Transverse colon (tissue), 4 donors: ENCODE measurements around the gene ARAP3. TPM values are rescaled to one million over a fixed set of nuclear protein-coding genes. Genes with fewer than 3 reads are reported as not detected.
"Not testable (repeated sequence)": the region's sequence is repeated elsewhere in the genome, so short reads cannot be mapped to it uniquely, and the experiment has no call there.

ENCODE experiments used
- DNase-seq: peaks from one replicate; pipeline ENCODE4 v3.0.0-alpha.2; 2019
- H3K27ac ChIP-seq, 4 donors: fragments of 200-600 bp; sonication (generic); 2 replicates each; pipeline ENCODE4 v1.5.1; 2016 to 2018; ENCODE audit warnings: inconsistent platforms in 4 of 4
- H3K27me3 ChIP-seq: fragments of 200-600 bp; sonication (generic); 2 replicates; pipeline ENCODE4 v1.5.1; 2017; ENCODE audit warnings: inconsistent platforms
- H3K36me3 ChIP-seq, 4 donors: fragments of 200-600 bp; sonication (generic); 2 replicates each; pipeline ENCODE4 v1.5.1; 2017 to 2019; ENCODE audit warnings: inconsistent platforms in 4 of 4
- H3K4me1 ChIP-seq, 4 donors: fragments of 200-600 bp; sonication (generic); 2 replicates each; pipeline ENCODE4 v1.5.1; 2017 to 2020; ENCODE audit warnings: inconsistent platforms in 4 of 4
- H3K4me3 ChIP-seq, 4 donors: fragments of 200-600 bp; sonication (generic); 1 replicate in 1 of 4; 2 replicates in 3 of 4; pipeline versions ENCODE4 v1.5.1 to v1.6.1; 2017 to 2019; ENCODE audit warnings: inconsistent platforms in 4 of 4
- H3K9me3 ChIP-seq, 2 donors: fragments of 200-600 bp; sonication (generic); 2 replicates each; pipeline ENCODE4 v1.5.1; 2017 to 2019; ENCODE audit warnings: inconsistent platforms in 2 of 2
- EP300 ChIP-seq: sonication (generic); formaldehyde crosslinking; IDR thresholded peaks from one replicate; pipeline ENCODE4 v1.6.1; 2017; ENCODE audit warnings: antibody characterized with exemption, low read depth
- POLR2A ChIP-seq: fragments of 450-650 bp; IDR thresholded peaks from one replicate; pipeline ENCODE4 v1.6.1; 2016; ENCODE audit warnings: antibody characterized with exemption, mild to moderate bottlenecking, moderate library complexity
- POLR2AphosphoS5 ChIP-seq, 3 donors: sonication (generic); formaldehyde crosslinking; IDR thresholded peaks; one replicate each; pipeline ENCODE4 v1.6.1; 2016; ENCODE audit warnings: antibody characterized with exemption in 3 of 3
- WGBS, 2 donors: methylation state at CpG; one replicate each; pipeline ENCODE4 v1.1.5; 2018; ENCODE audit warnings: low coverage in 1 of 2; 5-methylcytosine and 5-hydroxymethylcytosine counted together
- in situ Hi-C, 4 donors: fragments of 200-750 bp; cut with MboI; loops; one replicate each; pipeline versions ENCODE4 v1.15.0 to v1.15.1; 2017; ENCODE audit warnings: low sequenced_read_pairs in 3 of 4, low pct_ligation_motif_present in 1 of 4, low pct_unique_long_range_greater_than_20kb in 1 of 4
- intact Hi-C: fragments of 100-400 bp; cut with DNase I; formaldehyde crosslinking; loops from one replicate; pipeline ENCODE4 v1.15.1; 2023; ENCODE audit warnings: low total_unique reads
- total RNA-seq, 4 donors: library from RNA; depleted of rRNA; stranded (reverse); fragments of >200 nt; gene quantifications; one replicate each; pipeline ENCODE4 v1.1.0, GENCODE V29; 2016
- TF ChIP-seq, protein P1 (sequence below), 5 experiments: fragments of 200-600 bp in 3 of 5; fragments of 450-650 bp in 2 of 5; sonication (generic) in 3 of 5; IDR thresholded peaks; 1 replicate in 2 of 5; 2 replicates in 3 of 5; pipeline ENCODE4 v1.5.1; 2016 to 2017; ENCODE audit warnings: antibody characterized with exemption in 5 of 5, inconsistent platforms in 3 of 5, mild to moderate bottlenecking in 2 of 5, moderate library complexity in 1 of 5

Gene ARAP3
- total RNA-seq, 4 donors from 2014 or later: 1.1 to 4.0 (median 3.3) TPM

- Histone ChIP-seq H3K4me1 (peaks cover 9 to 43% (median 23%) of the 10 kb centered on the region in 4 donors), H3K9me3 (no peaks in the 10 kb centered on the region), H3K27me3 (no peaks in the 10 kb centered on the region), H3K27ac (peak overlapping the region; percentile 94 to 99 (median 96)), H3K36me3 (peaks cover 0 to 13% (median 2%) of the 10 kb centered on the region in 4 donors), H3K4me3 (peak overlapping the region in 3 of 4 donors; percentile 91 to 100 (median 92))
- in situ Hi-C loops (no loop called here), intact Hi-C loops (no loop called here)
- TF ChIP-seq EP300 (no peak), POLR2A (no peak), POLR2AphosphoS5 (IDR thresholded peaks at IDR 0.05) (no peak)
- TF ChIP-seq, protein P1, sequence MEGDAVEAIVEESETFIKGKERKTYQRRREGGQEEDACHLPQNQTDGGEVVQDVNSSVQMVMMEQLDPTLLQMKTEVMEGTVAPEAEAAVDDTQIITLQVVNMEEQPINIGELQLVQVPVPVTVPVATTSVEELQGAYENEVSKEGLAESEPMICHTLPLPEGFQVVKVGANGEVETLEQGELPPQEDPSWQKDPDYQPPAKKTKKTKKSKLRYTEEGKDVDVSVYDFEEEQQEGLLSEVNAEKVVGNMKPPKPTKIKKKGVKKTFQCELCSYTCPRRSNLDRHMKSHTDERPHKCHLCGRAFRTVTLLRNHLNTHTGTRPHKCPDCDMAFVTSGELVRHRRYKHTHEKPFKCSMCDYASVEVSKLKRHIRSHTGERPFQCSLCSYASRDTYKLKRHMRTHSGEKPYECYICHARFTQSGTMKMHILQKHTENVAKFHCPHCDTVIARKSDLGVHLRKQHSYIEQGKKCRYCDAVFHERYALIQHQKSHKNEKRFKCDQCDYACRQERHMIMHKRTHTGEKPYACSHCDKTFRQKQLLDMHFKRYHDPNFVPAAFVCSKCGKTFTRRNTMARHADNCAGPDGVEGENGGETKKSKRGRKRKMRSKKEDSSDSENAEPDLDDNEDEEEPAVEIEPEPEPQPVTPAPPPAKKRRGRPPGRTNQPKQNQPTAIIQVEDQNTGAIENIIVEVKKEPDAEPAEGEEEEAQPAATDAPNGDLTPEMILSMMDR (IDR thresholded peaks at IDR 0.05): no peak
- 35 to 41% methylated on average over 2 of the region's 2 CpGs for WGBS, 2 donors
- DNase-seq: no peak
These were observed 64.9 kb downstream of the ARAP3 start for GRCh38 chr5:141617128-141617527.

GRCh38 chr5:141615991-141616720, 65.9 kb downstream of the ARAP3 start:
- Histone ChIP-seq H3K4me1 (peaks cover 9 to 43% (median 23%) of the 10 kb centered on the region in 4 donors), H3K4me3 (no peak overlapping the region), H3K9me3 (no peaks in the 10 kb centered on the region), H3K36me3 (peaks cover 0 to 3% (median 0%) of the 10 kb centered on the region in 4 donors), H3K27me3 (no peaks in the 10 kb centered on the region), H3K27ac (peak overlapping the region in 3 of 4 donors; percentile 15 to 96 (median 25))
- no peak for TF ChIP-seq EP300
- TF ChIP-seq POLR2A: no peak
- TF ChIP-seq, protein P1 (IDR thresholded peaks at IDR 0.05): no peak
- no peak for TF ChIP-seq POLR2AphosphoS5 (IDR thresholded peaks at IDR 0.05)
- WGBS, 2 donors: 67 to 77% methylated on average over 4 to 9 of the region's 9 CpGs
- intact Hi-C loops: no loop called here
- DNase-seq: no peak
- in situ Hi-C loops: no loop called here

- H3K4me1 ChIP-seq: peaks cover 5 to 51% (median 19%) of the 10 kb centered on the region in 4 donors
- no peaks in the 10 kb centered on the region for H3K36me3 ChIP-seq
- TF ChIP-seq POLR2A: no peak
- no peak for TF ChIP-seq POLR2AphosphoS5 (IDR thresholded peaks at IDR 0.05)
- TF ChIP-seq, protein P1 (IDR thresholded peaks at IDR 0.05): no peak
- TF ChIP-seq EP300: no peak
- in situ Hi-C loops: no loop called here
- H3K27me3 ChIP-seq: no peaks in the 10 kb centered on the region
- no peak for DNase-seq
- H3K27ac ChIP-seq: no peak overlapping the region
- intact Hi-C loops: no loop called here
- no peak overlapping the region for H3K4me3 ChIP-seq
- no peaks in the 10 kb centered on the region for H3K9me3 ChIP-seq
These were observed 68.7 kb downstream of the ARAP3 start for GRCh38 chr5:141613344-141613743.

DNA sequence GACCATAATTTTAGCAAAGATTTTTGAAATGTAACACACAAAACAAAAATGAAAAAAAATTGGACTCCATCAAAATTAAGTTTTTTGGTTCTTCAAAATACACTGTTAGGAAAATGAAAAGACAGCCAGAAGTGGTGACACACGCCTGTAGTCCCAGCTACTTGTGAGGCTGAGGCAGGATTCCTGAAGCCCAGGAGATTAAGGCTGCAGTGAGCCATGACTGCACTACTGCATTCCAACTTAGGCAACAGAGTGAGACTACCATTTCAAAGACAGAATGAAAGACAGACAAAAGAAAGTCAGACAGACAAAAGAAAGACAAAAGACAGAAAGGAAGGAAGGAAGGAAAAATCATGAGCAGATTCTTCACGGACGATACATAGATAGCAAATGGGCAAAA, 70.7 kb downstream of the ARAP3 start:
- in situ Hi-C loops: no loop called here

DNA sequence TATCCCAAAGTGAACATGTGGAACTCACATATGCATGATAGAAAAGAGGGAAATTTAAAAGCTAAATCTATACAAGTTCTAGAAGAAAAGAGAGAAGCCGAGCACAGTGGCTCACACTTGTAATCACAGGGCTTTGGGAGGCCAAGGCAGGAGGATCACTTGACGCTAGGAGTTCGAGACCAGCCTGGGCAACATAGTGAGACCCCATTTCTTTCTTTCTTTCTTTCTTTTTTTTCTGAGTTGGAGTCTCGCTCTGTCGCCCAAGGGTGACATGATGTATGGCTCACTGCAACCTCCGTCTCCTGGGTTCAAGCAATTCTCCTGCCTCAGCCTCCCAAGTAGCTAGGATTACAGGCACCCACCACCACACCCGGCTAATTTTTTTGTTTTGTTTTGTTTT, 72.1 kb downstream of the ARAP3 start:
- intact Hi-C loops, H3K27me3 ChIP-seq, H3K36me3 ChIP-seq, H3K9me3 ChIP-seq, H3K4me3 ChIP-seq, in situ Hi-C loops, DNase-seq, H3K27ac ChIP-seq: not testable (repeated sequence)
- WGBS, 2 donors: 96 to 97% methylated on average over 6 to 7 of the region's 7 CpGs
- peaks cover 0 to 46% (median 3%) of the 10 kb centered on the region in 4 donors for H3K4me1 ChIP-seq

More for the DNA sequence above, 70.7 kb downstream of the ARAP3 start:
- Histone ChIP-seq H3K4me3 (no peak overlapping the region), H3K9me3 (no peaks in the 10 kb centered on the region), H3K4me1 (peaks cover 0 to 41% (median 2%) of the 10 kb centered on the region in 4 donors), H3K36me3 (no peaks in the 10 kb centered on the region), H3K27me3 (no peaks in the 10 kb centered on the region), H3K27ac (no peak overlapping the region)
- DNase-seq: no peak
- TF ChIP-seq, protein P1 (IDR thresholded peaks at IDR 0.05): no peak
- TF ChIP-seq POLR2A: no peak
- TF ChIP-seq EP300: no peak
- no peak for TF ChIP-seq POLR2AphosphoS5 (IDR thresholded peaks at IDR 0.05)
- intact Hi-C loops: no loop called here
- WGBS, 2 donors: 87 to 97% methylated on average over 3 of the region's 3 CpGs
